ENCODE data around the gene CHST14.

CHST14 gene

GRCh38 chr15:40470423-40471104, at the start of gene CHST14:
TSS of gene CHST14 (plus strand) at chr15:40470984. CDS start at chr15:40471214, 230 bp downstream.
- Histone ChIP-seq H3K4me3 (ENCODE audit: low read length) (peak within 1 kb of the TSS; percentile 97), H3K27ac (ENCODE audit: low read length) (no peak within 1 kb of the TSS), H3K9me3 (replicated peaks; ENCODE audit: insufficient read depth, low read length) (no peaks in the 10 kb centered on the region), H4K20me1 (ENCODE audit: insufficient read depth, low read length) (no peaks in the 10 kb centered on the region), H2AFZ (ENCODE audit: low read length) (peak within 1 kb of the TSS; percentile 82), H3K9ac (ENCODE audit: low read length) (peak within 1 kb of the TSS; percentile 74), H3K79me2 (ENCODE audit: low read length) (0 out of 2 replicates have a peak, but pooled peaks cover 6% of the 10 kb centered on the region), H3F3A (ENCODE audit: insufficient read depth, low read length) (peaks cover 6% of the 10 kb centered on the region), H3K9me2 (replicated peaks; ENCODE audit: insufficient read depth, low read length) (no peaks in the 10 kb centered on the region), H3K4me1 (ENCODE audit: low read length) (no peaks in the 10 kb centered on the region; the same call in 1 of the 2 replicates), H3K36me3 (replicated peaks; ENCODE audit: insufficient read depth, low read length) (no peaks in the 10 kb centered on the region; the same call in 1 of the 2 replicates), H3K27me3 (replicated peaks; ENCODE audit: insufficient read depth, low read length) (no peaks in the 10 kb centered on the region), H3K4me2 (ENCODE audit: low read depth, low read length) (peak within 1 kb of the TSS; percentile 96)
- peak; percentile 54 for DNase-seq
- no peak for TF ChIP-seq EZH2phosphoT487 (IDR thresholded peaks at IDR 0.05; ENCODE audit: low read length)
- peak; percentile 3; the same call in 1 of the 2 replicates for TF ChIP-seq CTCF (IDR thresholded peaks at IDR 0.05; ENCODE audit: low read length)

GRCh38 chr15:40421246-40422157, 49.3 kb upstream of the CHST14 start:
- peak; percentile 66 for DNase-seq

GRCh38 chr15:40424483-40425115, 46.2 kb upstream of the CHST14 start:
- H3K9me3 ChIP-seq (replicated peaks; ENCODE audit: insufficient read depth, low read length), result no peaks in the 10 kb centered on the region
- no peak for TF ChIP-seq EZH2 (optimal IDR thresholded peaks at IDR 0.05; ENCODE audit: low read depth, low read length)
- no peak for TF ChIP-seq CTCF (IDR thresholded peaks at IDR 0.05; ENCODE audit: low read length)
- TF ChIP-seq EZH2phosphoT487 (IDR thresholded peaks at IDR 0.05; ENCODE audit: low read length), result no peak
- no peak for DNase-seq
- no peaks in the 10 kb centered on the region for H3K79me2 ChIP-seq (ENCODE audit: low read length)
- H3K36me3 ChIP-seq (replicated peaks; ENCODE audit: insufficient read depth, low read length), result no peaks in the 10 kb centered on the region
- H3K9ac ChIP-seq (ENCODE audit: low read length), result no peak overlapping the region
- H3K4me1 ChIP-seq (ENCODE audit: low read length), result no peaks in the 10 kb centered on the region
- no peaks in the 10 kb centered on the region for H4K20me1 ChIP-seq (ENCODE audit: insufficient read depth, low read length)
- no peaks in the 10 kb centered on the region for H3K27me3 ChIP-seq (replicated peaks; ENCODE audit: insufficient read depth, low read length)
- no peak overlapping the region for H2AFZ ChIP-seq (ENCODE audit: low read length)
- H3K9me2 ChIP-seq (replicated peaks; ENCODE audit: insufficient read depth, low read length), result no peaks in the 10 kb centered on the region
- no peak overlapping the region for H3K4me3 ChIP-seq (ENCODE audit: low read length)
- H3K27ac ChIP-seq (ENCODE audit: low read length), result no peak overlapping the region
- H3K4me2 ChIP-seq (ENCODE audit: low read depth, low read length), result no peak overlapping the region
- H3F3A ChIP-seq (ENCODE audit: insufficient read depth, low read length), result no peaks in the 10 kb centered on the region

More at GRCh38 chr15:40421246-40422157, 49.3 kb upstream of the CHST14 start:
- H3K27me3 ChIP-seq (replicated peaks; ENCODE audit: insufficient read depth, low read length), result no peaks in the 10 kb centered on the region
- no peak overlapping the region for H3K27ac ChIP-seq (ENCODE audit: low read length)
- H3K4me3 ChIP-seq (ENCODE audit: low read length), result no peak overlapping the region
- H3K36me3 ChIP-seq (replicated peaks; ENCODE audit: insufficient read depth, low read length), result no peaks in the 10 kb centered on the region
- H3K79me2 ChIP-seq (ENCODE audit: low read length), result no peaks in the 10 kb centered on the region
- H3K9me3 ChIP-seq (replicated peaks; ENCODE audit: insufficient read depth, low read length), result no peaks in the 10 kb centered on the region
- TF ChIP-seq EZH2 (optimal IDR thresholded peaks at IDR 0.05; ENCODE audit: low read depth, low read length) (no peak), CTCF (IDR thresholded peaks at IDR 0.05; ENCODE audit: low read length) (peak; percentile 90), EZH2phosphoT487 (IDR thresholded peaks at IDR 0.05; ENCODE audit: low read length) (no peak)
- no peak overlapping the region for H2AFZ ChIP-seq (ENCODE audit: low read length)
- no peaks in the 10 kb centered on the region for H3F3A ChIP-seq (ENCODE audit: insufficient read depth, low read length)
- H3K9me2 ChIP-seq (replicated peaks; ENCODE audit: insufficient read depth, low read length), result no peaks in the 10 kb centered on the region
- H3K9ac ChIP-seq (ENCODE audit: low read length), result no peak overlapping the region
- no peaks in the 10 kb centered on the region for H4K20me1 ChIP-seq (ENCODE audit: insufficient read depth, low read length)
- peak overlapping the region; percentile 41 for H3K4me2 ChIP-seq (ENCODE audit: low read depth, low read length)
- H3K4me1 ChIP-seq (ENCODE audit: low read length), result no peaks in the 10 kb centered on the region

Data from MM.1S (cell line).